Peyer's patch (tissue), 4 donors: ENCODE measurements around the gene ARHGAP1. TPM values are rescaled to one million over a fixed set of nuclear protein-coding genes. Genes with fewer than 3 reads are reported as not detected.
"Not testable (repeated sequence)": the region's sequence is repeated elsewhere in the genome, so short reads cannot be mapped to it uniquely, and the experiment has no call there.

Experiments used
- DNase-seq, 3 donors: peaks; one replicate each; pipeline ENCODE4 v3.0.0-alpha.2; 2017 to 2019
- H3K27ac ChIP-seq, 4 donors: fragments of 200-600 bp; sonication (generic); one replicate each; pipeline ENCODE4 v1.5.1; 2016 to 2019
- H3K27me3 ChIP-seq, 2 donors: fragments of 200-600 bp; sonication (generic); one replicate each; pipeline ENCODE4 v1.5.1; 2019
- H3K36me3 ChIP-seq, 3 donors: fragments of 200-600 bp; sonication (generic); one replicate each; pipeline ENCODE4 v1.5.1; 2016 to 2019
- H3K4me1 ChIP-seq, 4 donors: fragments of 200-600 bp; sonication (generic); one replicate each; pipeline ENCODE4 v1.5.1; 2016 to 2019
- H3K4me3 ChIP-seq, 4 donors: fragments of 200-600 bp; sonication (generic); 1 replicate in 3 of 4; 2 replicates in 1 of 4; pipeline ENCODE4 v1.5.1; 2016 to 2019; ENCODE audit warnings: mild to moderate bottlenecking in 1 of 4
- H3K9me3 ChIP-seq, 4 donors: fragments of 200-600 bp; sonication (generic); one replicate each; pipeline ENCODE4 v1.5.1; 2016 to 2019; ENCODE audit warnings: mild to moderate bottlenecking in 1 of 4
- CTCF ChIP-seq, 6 experiments: fragments of 450-650 bp in 4 of 6; fragments of 200-600 bp in 2 of 6; sonication (generic) in 1 of 6; IDR thresholded peaks; one replicate each; pipeline ENCODE4 v1.5.1; 2017 to 2019; ENCODE audit warnings: antibody characterized with exemption in 6 of 6, mild to moderate bottlenecking in 3 of 6, moderate library complexity in 1 of 6
- POLR2A ChIP-seq, 2 donors: fragments of 450-650 bp; IDR thresholded peaks; one replicate each; pipeline ENCODE4 v1.5.1; 2017; ENCODE audit warnings: antibody characterized with exemption in 2 of 2, mild to moderate bottlenecking in 2 of 2, moderate library complexity in 2 of 2
- total RNA-seq, 4 donors: library from RNA; depleted of rRNA; stranded (reverse); fragments of >200 nt; gene quantifications; one replicate each; pipeline ENCODE4 v1.1.0, GENCODE V29; 2016

Gene ARHGAP1
- total RNA-seq, 4 donors from 2014 or later, result 52.0 to 85.8 (median 62.7) TPM

GRCh38 chr11:46718155-46719019 is 18.0 kb upstream of the ARHGAP1 start:
- Histone ChIP-seq H3K9me3 (no peaks in the 10 kb centered on the region), H3K4me1 (no peaks in the 10 kb centered on the region), H3K4me3 (no peak overlapping the region), H3K36me3 (no peaks in the 10 kb centered on the region), H3K27me3 (no peaks in the 10 kb centered on the region), H3K27ac (peak overlapping the region in 1 of 4 donors; percentile 35)
- TF ChIP-seq CTCF (IDR thresholded peaks at IDR 0.05) (no peak), POLR2A (IDR thresholded peaks at IDR 0.05) (no peak)
- no peak for DNase-seq

GRCh38 chr11:46717825-46718154 is 17.4 kb upstream of the ARHGAP1 start:
- H3K36me3 ChIP-seq, H3K4me3 ChIP-seq, DNase-seq, H3K27me3 ChIP-seq, H3K9me3 ChIP-seq, H3K27ac ChIP-seq, H3K4me1 ChIP-seq: not testable (repeated sequence)

- H3K4me3 ChIP-seq, result no peak overlapping the region
- no peaks in the 10 kb centered on the region for H3K27me3 ChIP-seq
- no peak for DNase-seq
- TF ChIP-seq POLR2A (IDR thresholded peaks at IDR 0.05) (no peak), CTCF (IDR thresholded peaks at IDR 0.05) (no peak)
- no peak overlapping the region for H3K27ac ChIP-seq
- no peaks in the 10 kb centered on the region for H3K9me3 ChIP-seq
- no peaks in the 10 kb centered on the region for H3K36me3 ChIP-seq
- no peaks in the 10 kb centered on the region for H3K4me1 ChIP-seq
Measured at GRCh38 chr11:46712874-46713576, 12.6 kb upstream of the ARHGAP1 start.

- TF ChIP-seq CTCF (IDR thresholded peaks at IDR 0.05), result no peak
- no peak for TF ChIP-seq POLR2A (IDR thresholded peaks at IDR 0.05)
- no peak for DNase-seq
- H3K9me3 ChIP-seq, result no peaks in the 10 kb centered on the region
- H3K27ac ChIP-seq, result peak overlapping the region in 3 of 4 donors; percentile 30 to 77 (median 72)
- no peaks in the 10 kb centered on the region for H3K27me3 ChIP-seq
- H3K4me3 ChIP-seq, result no peak overlapping the region
- peaks cover 0 to 7% (median 0%) of the 10 kb centered on the region in 3 donors for H3K36me3 ChIP-seq
- H3K4me1 ChIP-seq, result no peaks in the 10 kb centered on the region
Measured at GRCh38 chr11:46711303-46711702, 10.9 kb upstream of the ARHGAP1 start.

GRCh38 chr11:46710821-46711269 is 10.4 kb upstream of the ARHGAP1 start:
- Histone ChIP-seq H3K9me3 (no peaks in the 10 kb centered on the region), H3K27me3 (no peaks in the 10 kb centered on the region), H3K4me3 (no peak overlapping the region), H3K36me3 (peaks cover 0 to 11% (median 0%) of the 10 kb centered on the region in 3 donors), H3K27ac (peak overlapping the region in 2 of 4 donors; percentile 73 to 77), H3K4me1 (no peaks in the 10 kb centered on the region)
- TF ChIP-seq CTCF (IDR thresholded peaks at IDR 0.05) (no peak), POLR2A (IDR thresholded peaks at IDR 0.05) (no peak)
- DNase-seq, result no peak

- H3K36me3 ChIP-seq, result peaks cover 0 to 26% (median 0%) of the 10 kb centered on the region in 3 donors
- H3K27me3 ChIP-seq, DNase-seq, H3K27ac ChIP-seq, H3K4me1 ChIP-seq, H3K4me3 ChIP-seq, H3K9me3 ChIP-seq: not testable (repeated sequence)
Measured at GRCh38 chr11:46709351-46709750, 8.9 kb upstream of the ARHGAP1 start.
